Caco-2 (cell line): ENCODE measurements around the gene PATJ. TPM values are rescaled to one million over a fixed set of nuclear protein-coding genes. Genes with fewer than 3 reads are reported as not detected.

Source experiments
- BruUV-seq: library from RNA; stranded (reverse); fragments of 400-500 nt; replicated peaks from 2 replicates; lab custom pipeline; 2021; lab: Mats Ljungman, UMichigan
- CTCF ChIA-PET: fragments of 300-600 bp; sonication (Branson Sonifier 250); formaldehyde crosslinking; loops from one replicate; lab custom pipeline; 2022; ENCODE audit warnings: antibody characterized with exemption; lab: Charles Lee
- POLR2A ChIA-PET: fragments of 300-600 bp; sonication (Branson Sonifier 250); formaldehyde crosslinking; loops from one replicate; lab custom pipeline; 2022; ENCODE audit warnings: antibody characterized with exemption; lab: Charles Lee
- DNase-seq, 2 experiments: peaks; one replicate each; pipeline versions ENCODE4 v3.0.0 to v3.0.0-alpha.2; 2020 to 2022
- H3K27me3 ChIP-seq: replicated peaks from 2 replicates; pipeline ENCODE4 v1.6.0; 2011; ENCODE audit warnings: low read length; ENCODE audit not compliant: control insufficient read depth, insufficient read depth
- H3K36me3 ChIP-seq: 2 replicates; pipeline ENCODE4 v1.5.1; 2011; ENCODE audit warnings: low read length; ENCODE audit not compliant: control insufficient read depth, insufficient read depth
- H3K4me1 ChIP-seq: fragments of 250-450 bp; sonication (Bioruptor Pico); 2 replicates; pipeline ENCODE4 v1.5.1; 2020; ENCODE audit warnings: mild to moderate bottlenecking
- H3K4me3 ChIP-seq: 2 replicates; pipeline ENCODE4 v1.5.1; 2011; ENCODE audit warnings: low read depth, mild to moderate bottlenecking, control low read depth, low read length
- H3K9me3 ChIP-seq: fragments of 250-450 bp; sonication (Bioruptor Pico); 2 replicates; pipeline ENCODE4 v1.5.1; 2020; ENCODE audit warnings: mild to moderate bottlenecking, moderate library complexity
- H3K27ac Mint-ChIP-seq: one replicate; pipeline ENCODE4 v1.8.0; 2022; ENCODE audit warnings: mixed read lengths; ENCODE audit not compliant: unreplicated experiment
- H3K27me3 Mint-ChIP-seq: one replicate; pipeline ENCODE4 v1.8.0; 2022; ENCODE audit warnings: mixed read lengths; ENCODE audit not compliant: insufficient read depth, unreplicated experiment
- H3K36me3 Mint-ChIP-seq: one replicate; pipeline ENCODE4 v1.8.0; 2022; ENCODE audit warnings: mild to moderate bottlenecking, mixed read lengths; ENCODE audit not compliant: insufficient read depth, unreplicated experiment
- H3K4me1 Mint-ChIP-seq: one replicate; pipeline ENCODE4 v1.8.0; 2022; ENCODE audit warnings: low read depth, mixed read lengths; ENCODE audit not compliant: unreplicated experiment
- H3K4me3 Mint-ChIP-seq: one replicate; pipeline ENCODE4 v1.8.0; 2022; ENCODE audit warnings: mild to moderate bottlenecking, moderate library complexity, mixed read lengths; ENCODE audit not compliant: unreplicated experiment
- H3K9me3 Mint-ChIP-seq: one replicate; pipeline ENCODE4 v1.8.0; 2022; ENCODE audit warnings: mixed read lengths; ENCODE audit not compliant: unreplicated experiment
- intact Hi-C: fragments of 100-400 bp; cut with micrococcal nuclease; formaldehyde crosslinking; loops from one replicate; pipeline ENCODE4 v1.10.0; 2022; ENCODE audit not compliant: unreplicated experiment
- total RNA-seq: library from RNA; stranded (reverse); gene quantifications from 2 replicates; pipeline ENCODE4 v1.2.3, GENCODE V29; 2022
- TF ChIP-seq, protein P1 (sequence below), 2 experiments: fragments of 200-600 bp in 1 of 2; IDR thresholded peaks; 1 replicate in 1 of 2; 2 replicates in 1 of 2; pipeline versions ENCODE4 v1.5.1 to v1.8.0; 2011 to 2022; ENCODE audit warnings: antibody characterized with exemption in 1 of 2, control low read depth in 1 of 2, inconsistent platforms in 1 of 2, low read depth in 1 of 2, low read length in 1 of 2, mild to moderate bottlenecking in 1 of 2, moderate library complexity in 1 of 2; ENCODE audit not compliant: insufficient read depth in 1 of 2, severe bottlenecking in 1 of 2, unreplicated experiment in 1 of 2

The PATJ gene
- total RNA-seq, 1 experiment from 2014 or later: 31.6 TPM

DNA sequence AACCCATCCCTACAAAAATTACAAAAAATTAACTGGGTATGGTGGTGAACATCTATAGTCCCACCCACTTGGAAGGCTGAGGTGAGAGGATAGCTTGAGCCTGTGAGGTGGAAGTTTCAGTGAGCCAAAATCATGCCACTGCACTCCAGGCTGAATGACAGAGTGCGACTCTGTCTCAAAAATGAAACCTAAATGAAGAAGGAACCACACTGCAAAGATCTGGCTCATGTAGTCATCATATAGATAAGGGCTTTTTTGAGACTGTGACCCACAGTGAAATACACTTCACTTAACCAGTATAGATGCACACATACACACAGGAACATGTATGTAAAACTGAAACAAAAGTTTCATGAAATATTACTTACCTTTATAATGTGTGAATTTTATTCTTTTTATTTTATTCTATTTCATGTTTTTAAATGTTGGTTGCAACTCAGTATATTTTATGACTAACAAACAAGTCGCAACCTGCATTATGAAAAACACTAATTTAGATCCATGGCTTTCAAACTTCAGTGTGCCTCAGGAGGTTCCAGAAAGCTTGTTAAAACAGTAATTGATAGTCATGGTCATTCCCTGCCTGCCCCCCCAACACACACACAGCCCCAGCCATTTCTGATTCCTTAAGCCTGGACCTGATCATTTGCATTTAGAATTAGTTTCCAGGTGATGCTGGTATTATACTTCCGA, 189.5 kb downstream of the PATJ start:
- no peaks in the 10 kb centered on the region for H3K27me3 Mint-ChIP-seq
- H3K4me3 Mint-ChIP-seq: no peak overlapping the region
- peak overlapping the region; percentile 16 for H3K27ac Mint-ChIP-seq
- no peak for DNase-seq
- peaks cover 12% of the 10 kb centered on the region for H3K36me3 Mint-ChIP-seq
- H3K4me1 Mint-ChIP-seq: no peaks in the 10 kb centered on the region
- no peaks in the 10 kb centered on the region for H3K9me3 Mint-ChIP-seq
- Histone ChIP-seq H3K27me3 (no peaks in the 10 kb centered on the region), H3K9me3 (no peaks in the 10 kb centered on the region), H3K4me1 (peaks cover 3% of the 10 kb centered on the region), H3K36me3 (no peaks in the 10 kb centered on the region), H3K4me3 (no peak overlapping the region)
- TF ChIP-seq, protein P1, sequence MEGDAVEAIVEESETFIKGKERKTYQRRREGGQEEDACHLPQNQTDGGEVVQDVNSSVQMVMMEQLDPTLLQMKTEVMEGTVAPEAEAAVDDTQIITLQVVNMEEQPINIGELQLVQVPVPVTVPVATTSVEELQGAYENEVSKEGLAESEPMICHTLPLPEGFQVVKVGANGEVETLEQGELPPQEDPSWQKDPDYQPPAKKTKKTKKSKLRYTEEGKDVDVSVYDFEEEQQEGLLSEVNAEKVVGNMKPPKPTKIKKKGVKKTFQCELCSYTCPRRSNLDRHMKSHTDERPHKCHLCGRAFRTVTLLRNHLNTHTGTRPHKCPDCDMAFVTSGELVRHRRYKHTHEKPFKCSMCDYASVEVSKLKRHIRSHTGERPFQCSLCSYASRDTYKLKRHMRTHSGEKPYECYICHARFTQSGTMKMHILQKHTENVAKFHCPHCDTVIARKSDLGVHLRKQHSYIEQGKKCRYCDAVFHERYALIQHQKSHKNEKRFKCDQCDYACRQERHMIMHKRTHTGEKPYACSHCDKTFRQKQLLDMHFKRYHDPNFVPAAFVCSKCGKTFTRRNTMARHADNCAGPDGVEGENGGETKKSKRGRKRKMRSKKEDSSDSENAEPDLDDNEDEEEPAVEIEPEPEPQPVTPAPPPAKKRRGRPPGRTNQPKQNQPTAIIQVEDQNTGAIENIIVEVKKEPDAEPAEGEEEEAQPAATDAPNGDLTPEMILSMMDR (IDR thresholded peaks at IDR 0.05; ENCODE audit: insufficient read depth in 1 of 2, low read depth in 1 of 2, low read length in 1 of 2, severe bottlenecking in 1 of 2, unreplicated experiment in 1 of 2): no peak
- ChIA-PET CTCF (no interaction called here), POLR2A (no interaction called here)
- BruUV-seq: no TSS peak
- intact Hi-C loops: no loop called here

DNA sequence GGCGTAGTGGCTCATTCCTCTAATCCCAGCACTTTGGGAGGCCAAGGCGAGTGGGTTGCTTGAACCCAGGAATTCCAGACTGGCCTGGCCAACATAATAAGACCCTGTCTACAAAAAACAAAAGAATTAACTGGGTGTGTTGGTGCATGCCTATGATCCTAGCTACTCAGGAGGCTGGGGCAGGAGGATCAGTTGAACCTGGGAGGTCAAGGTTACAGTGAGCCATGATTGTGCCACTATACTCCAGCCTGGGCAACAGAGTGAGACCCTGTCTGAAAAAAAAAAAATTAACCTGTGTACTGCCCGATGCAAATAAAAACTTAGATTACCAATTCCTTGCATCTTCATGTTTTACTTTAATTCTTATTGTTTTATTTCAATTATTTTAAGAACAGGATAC, 193.2 kb downstream of the PATJ start:
- H3K36me3 Mint-ChIP-seq: peaks cover 12% of the 10 kb centered on the region
- TF ChIP-seq, protein P1 (IDR thresholded peaks at IDR 0.05; ENCODE audit: insufficient read depth in 1 of 2, low read depth in 1 of 2, low read length in 1 of 2, severe bottlenecking in 1 of 2, unreplicated experiment in 1 of 2): no peak
- no peaks in the 10 kb centered on the region for H3K4me1 Mint-ChIP-seq
- no peaks in the 10 kb centered on the region for H3K27me3 Mint-ChIP-seq
- POLR2A ChIA-PET: no interaction called here
- DNase-seq: no peak
- H3K4me3 ChIP-seq: no peak overlapping the region
- no peak overlapping the region for H3K4me3 Mint-ChIP-seq
- H3K27ac Mint-ChIP-seq: no peak overlapping the region
- CTCF ChIA-PET: no interaction called here
- H3K9me3 Mint-ChIP-seq: no peaks in the 10 kb centered on the region
- no TSS peak for BruUV-seq
- no peaks in the 10 kb centered on the region for H3K36me3 ChIP-seq
- H3K27me3 ChIP-seq: no peaks in the 10 kb centered on the region
- H3K4me1 ChIP-seq: no peaks in the 10 kb centered on the region
- no peaks in the 10 kb centered on the region for H3K9me3 ChIP-seq
- intact Hi-C loops: no loop called here

DNA sequence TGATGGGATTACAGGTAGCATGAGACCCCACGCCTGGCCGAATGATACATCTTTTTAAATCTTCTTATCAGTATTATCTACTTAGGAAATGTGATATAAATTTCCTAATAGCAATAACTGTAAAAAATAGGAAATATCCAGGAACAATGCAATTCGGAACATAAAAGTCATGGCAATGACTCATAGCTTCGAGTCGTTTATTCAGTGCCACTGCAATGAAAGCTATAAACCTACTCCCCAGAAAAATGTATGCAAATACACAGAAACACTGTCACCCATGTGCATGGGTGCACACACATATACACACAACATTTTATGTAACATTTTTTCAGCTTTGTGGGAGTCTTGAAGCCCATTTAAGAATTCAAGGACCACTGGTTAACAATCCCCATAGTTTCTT, 194.6 kb downstream of the PATJ start:
- Mint-ChIP-seq H3K4me3 (no peak overlapping the region), H3K36me3 (peaks cover 12% of the 10 kb centered on the region), H3K27ac (no peak overlapping the region), H3K4me1 (no peaks in the 10 kb centered on the region), H3K27me3 (no peaks in the 10 kb centered on the region), H3K9me3 (no peaks in the 10 kb centered on the region)
- BruUV-seq: no TSS peak
- no peaks in the 10 kb centered on the region for H3K9me3 ChIP-seq
- no peaks in the 10 kb centered on the region for H3K4me1 ChIP-seq
- H3K27me3 ChIP-seq: no peaks in the 10 kb centered on the region
- no peaks in the 10 kb centered on the region for H3K36me3 ChIP-seq
- intact Hi-C loops: no loop called here
- CTCF ChIA-PET: no interaction called here
- TF ChIP-seq, protein P1 (IDR thresholded peaks at IDR 0.05; ENCODE audit: insufficient read depth in 1 of 2, low read depth in 1 of 2, low read length in 1 of 2, severe bottlenecking in 1 of 2, unreplicated experiment in 1 of 2): no peak
- POLR2A ChIA-PET: no interaction called here
- DNase-seq: no peak
- H3K4me3 ChIP-seq: no peak overlapping the region
